Fibroblast of lung (primary cell): ENCODE data around the gene ASIC4.

Experiments used
- EZH2 ChIP-seq: IDR thresholded peaks from 2 replicates; pipeline ENCODE4 v1.5.1; 2012; ENCODE audit warnings: low read length, control low read depth, mild to moderate bottlenecking; ENCODE audit errors: missing control alignments
- TF ChIP-seq, protein P1 (sequence below), 2 donors: IDR thresholded peaks in 1 of 2; conservative IDR thresholded peaks in 1 of 2; 1 replicate in 1 of 2; 2 replicates in 1 of 2; pipeline ENCODE4 v1.5.1; 2011 to 2012; ENCODE audit warnings: low read length in 2 of 2, control low read depth in 1 of 2, inconsistent platforms in 1 of 2, low read depth in 1 of 2, mild to moderate bottlenecking in 1 of 2

- no peak for TF ChIP-seq EZH2
- TF ChIP-seq, protein P1, sequence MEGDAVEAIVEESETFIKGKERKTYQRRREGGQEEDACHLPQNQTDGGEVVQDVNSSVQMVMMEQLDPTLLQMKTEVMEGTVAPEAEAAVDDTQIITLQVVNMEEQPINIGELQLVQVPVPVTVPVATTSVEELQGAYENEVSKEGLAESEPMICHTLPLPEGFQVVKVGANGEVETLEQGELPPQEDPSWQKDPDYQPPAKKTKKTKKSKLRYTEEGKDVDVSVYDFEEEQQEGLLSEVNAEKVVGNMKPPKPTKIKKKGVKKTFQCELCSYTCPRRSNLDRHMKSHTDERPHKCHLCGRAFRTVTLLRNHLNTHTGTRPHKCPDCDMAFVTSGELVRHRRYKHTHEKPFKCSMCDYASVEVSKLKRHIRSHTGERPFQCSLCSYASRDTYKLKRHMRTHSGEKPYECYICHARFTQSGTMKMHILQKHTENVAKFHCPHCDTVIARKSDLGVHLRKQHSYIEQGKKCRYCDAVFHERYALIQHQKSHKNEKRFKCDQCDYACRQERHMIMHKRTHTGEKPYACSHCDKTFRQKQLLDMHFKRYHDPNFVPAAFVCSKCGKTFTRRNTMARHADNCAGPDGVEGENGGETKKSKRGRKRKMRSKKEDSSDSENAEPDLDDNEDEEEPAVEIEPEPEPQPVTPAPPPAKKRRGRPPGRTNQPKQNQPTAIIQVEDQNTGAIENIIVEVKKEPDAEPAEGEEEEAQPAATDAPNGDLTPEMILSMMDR (conservative IDR thresholded peaks at IDR 0.05 in 1 of 2, IDR thresholded peaks at IDR 0.05 in 1 of 2; ENCODE audit: low read depth in 1 of 2, low read length in 2 of 2): no peak
Measured at GRCh38 chr2:219566640-219567039, 52.4 kb downstream of the ASIC4 start.
